MCF 10A (cell line): ENCODE results near the gene STMN3. TPM values are rescaled to one million over a fixed set of nuclear protein-coding genes. Genes with fewer than 3 reads are reported as not detected.
"Not testable (repeated sequence)": the region's sequence is repeated elsewhere in the genome, so short reads cannot be mapped to it uniquely, and the experiment has no call there.

Experiments used
- BruUV-seq: library from RNA; stranded (reverse); fragments of 400-500 nt; replicated peaks from 2 replicates; lab custom pipeline; 2021; lab: Mats Ljungman, UMichigan
- CTCF ChIA-PET: fragments of 300-600 bp; sonication (Branson Sonifier 250); formaldehyde crosslinking; extraction: SDS; loops from one replicate; lab custom pipeline; 2021; ENCODE audit warnings: antibody characterized with exemption, inconsistent platforms; lab: Yijun Ruan, JAX
- POLR2A ChIA-PET: fragments of 300-600, 350-650 bp; sonication (Branson Sonifier 250); formaldehyde crosslinking; extraction: SDS; loops from one replicate; lab custom pipeline; 2020; ENCODE audit warnings: antibody characterized with exemption, inconsistent platforms; lab: Yijun Ruan, JAX
- DNase-seq: peaks from one replicate; pipeline ENCODE4 v3.0.0-alpha.2; 2018; ENCODE audit not compliant: unreplicated experiment
- H3K27ac Mint-ChIP-seq: one replicate; pipeline ENCODE4 v1.8.0; 2022; ENCODE audit warnings: mild to moderate bottlenecking, low read depth, mixed read lengths; ENCODE audit not compliant: unreplicated experiment
- H3K27me3 Mint-ChIP-seq: one replicate; pipeline ENCODE4 v1.8.0; 2022; ENCODE audit warnings: mixed read lengths; ENCODE audit not compliant: insufficient read depth, unreplicated experiment
- H3K36me3 Mint-ChIP-seq: one replicate; pipeline ENCODE4 v1.8.0; 2022; ENCODE audit warnings: mild to moderate bottlenecking, moderate library complexity, mixed read lengths; ENCODE audit not compliant: insufficient read depth, unreplicated experiment
- H3K4me1 Mint-ChIP-seq: one replicate; pipeline ENCODE4 v1.8.0; 2022; ENCODE audit warnings: mixed read lengths; ENCODE audit not compliant: insufficient read depth, unreplicated experiment
- H3K4me3 Mint-ChIP-seq: one replicate; pipeline ENCODE4 v1.8.0; 2022; ENCODE audit warnings: mild to moderate bottlenecking, moderate library complexity, mixed read lengths; ENCODE audit not compliant: unreplicated experiment
- H3K9me3 Mint-ChIP-seq: one replicate; pipeline ENCODE4 v1.8.0; 2022; ENCODE audit warnings: mixed read lengths; ENCODE audit not compliant: unreplicated experiment
- intact Hi-C: fragments of 100-400 bp; cut with micrococcal nuclease; formaldehyde crosslinking; loops from 2 replicates; pipeline ENCODE4 v1.14.1; 2022
- total RNA-seq: library from RNA; stranded (reverse); gene quantifications from 2 replicates; pipeline ENCODE4 v1.2.3, GENCODE V29; 2022
- TF ChIP-seq, protein P1 (sequence below): fragments of 200-600 bp; IDR thresholded peaks from one replicate; pipeline ENCODE4 v1.8.0; 2022; ENCODE audit warnings: antibody characterized with exemption, mild to moderate bottlenecking; ENCODE audit not compliant: unreplicated experiment

Gene STMN3
- total RNA-seq, 1 experiment from 2014 or later, result 5.3 TPM

DNA sequence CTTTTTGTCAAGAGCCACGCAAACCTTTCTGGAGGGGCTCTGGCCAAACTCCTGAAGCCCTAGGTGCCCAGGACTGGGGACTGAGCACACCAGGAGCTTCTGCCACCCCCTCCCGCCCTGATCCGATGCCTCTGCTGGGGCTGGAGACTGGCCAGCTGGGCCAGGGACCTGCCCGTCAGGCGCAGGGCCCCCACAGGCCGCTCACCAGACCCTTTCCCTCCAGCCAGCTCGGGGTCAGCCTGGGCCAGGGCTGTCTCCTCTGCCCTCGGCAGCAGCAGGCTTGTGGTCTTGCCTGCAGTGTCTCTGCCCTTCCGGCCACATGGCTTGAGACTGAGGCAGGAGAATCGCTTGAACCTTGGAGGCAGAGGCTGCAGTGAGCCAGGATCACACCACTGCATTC lies 19.4 kb upstream of the STMN3 start:
- Mint-ChIP-seq H3K4me1 (no peaks in the 10 kb centered on the region), H3K27me3 (no peaks in the 10 kb centered on the region), H3K9me3 (no peaks in the 10 kb centered on the region), H3K27ac (no peak overlapping the region), H3K36me3 (peaks cover 17% of the 10 kb centered on the region), H3K4me3 (no peak overlapping the region)
- TF ChIP-seq, protein P1, sequence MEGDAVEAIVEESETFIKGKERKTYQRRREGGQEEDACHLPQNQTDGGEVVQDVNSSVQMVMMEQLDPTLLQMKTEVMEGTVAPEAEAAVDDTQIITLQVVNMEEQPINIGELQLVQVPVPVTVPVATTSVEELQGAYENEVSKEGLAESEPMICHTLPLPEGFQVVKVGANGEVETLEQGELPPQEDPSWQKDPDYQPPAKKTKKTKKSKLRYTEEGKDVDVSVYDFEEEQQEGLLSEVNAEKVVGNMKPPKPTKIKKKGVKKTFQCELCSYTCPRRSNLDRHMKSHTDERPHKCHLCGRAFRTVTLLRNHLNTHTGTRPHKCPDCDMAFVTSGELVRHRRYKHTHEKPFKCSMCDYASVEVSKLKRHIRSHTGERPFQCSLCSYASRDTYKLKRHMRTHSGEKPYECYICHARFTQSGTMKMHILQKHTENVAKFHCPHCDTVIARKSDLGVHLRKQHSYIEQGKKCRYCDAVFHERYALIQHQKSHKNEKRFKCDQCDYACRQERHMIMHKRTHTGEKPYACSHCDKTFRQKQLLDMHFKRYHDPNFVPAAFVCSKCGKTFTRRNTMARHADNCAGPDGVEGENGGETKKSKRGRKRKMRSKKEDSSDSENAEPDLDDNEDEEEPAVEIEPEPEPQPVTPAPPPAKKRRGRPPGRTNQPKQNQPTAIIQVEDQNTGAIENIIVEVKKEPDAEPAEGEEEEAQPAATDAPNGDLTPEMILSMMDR, result no peak
- no TSS peak for BruUV-seq
- POLR2A ChIA-PET, result interaction anchor here (0.7 to 1.9 kb wide), 3 partner anchors 10 to 192 kb away, joined by 4 to 10 read pairs (median 6); partner anchors contain the start of genes RTEL1 and TPD52L2
- DNase-seq, result no peak
- CTCF ChIA-PET, result no interaction called here
- intact Hi-C loops, result no loop called here

DNA sequence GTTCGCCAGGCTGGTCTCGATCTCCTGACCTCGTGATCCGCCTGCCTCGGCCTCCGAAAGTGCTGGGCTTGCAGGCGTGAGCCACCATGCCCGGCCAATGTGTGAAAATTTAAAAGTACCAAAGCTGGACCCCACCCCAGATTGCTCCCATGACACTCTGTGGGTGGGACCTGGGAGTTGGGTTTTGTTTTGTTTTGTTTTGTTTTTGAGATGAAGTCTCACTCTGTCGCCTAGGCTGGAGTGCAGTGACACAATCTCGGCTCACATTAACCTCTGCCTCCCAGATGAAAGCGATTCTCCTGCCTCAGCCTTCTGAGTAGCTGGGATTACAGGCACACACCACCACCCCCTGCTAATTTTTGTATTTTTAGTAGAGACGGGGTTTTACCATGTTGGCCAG lies 18.5 kb upstream of the STMN3 start:
- BruUV-seq, intact Hi-C loops, H3K4me1 Mint-ChIP-seq, H3K27ac Mint-ChIP-seq, H3K4me3 Mint-ChIP-seq, DNase-seq, H3K27me3 Mint-ChIP-seq, H3K9me3 Mint-ChIP-seq, CTCF ChIA-PET: not testable (repeated sequence)
- POLR2A ChIA-PET, result interaction anchor here (0.6 to 1.9 kb wide), 3 partner anchors 11 to 120 kb away, joined by 3 to 10 read pairs (median 4); partner anchors contain the start of gene RTEL1
- peaks cover 24% of the 10 kb centered on the region for H3K36me3 Mint-ChIP-seq

DNA sequence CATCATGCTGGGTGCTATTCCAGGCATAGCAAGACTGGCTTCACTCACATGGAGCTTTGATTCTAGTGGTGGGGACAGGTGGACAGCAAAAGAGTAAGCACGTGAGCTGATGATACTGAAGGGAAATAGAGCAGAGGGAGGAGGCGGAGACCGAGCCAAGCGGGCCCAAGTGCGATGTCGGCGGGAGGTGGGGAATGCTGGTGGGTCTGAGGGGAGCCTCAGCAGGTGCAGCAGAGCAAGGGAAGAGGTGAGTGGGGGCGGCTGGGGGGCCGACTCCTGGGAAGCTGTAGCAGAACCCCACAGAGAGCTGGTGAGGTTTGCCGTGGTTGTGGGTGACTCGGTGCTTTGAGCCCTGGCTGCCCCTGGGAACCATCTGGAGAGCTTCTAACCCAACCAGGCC lies 15.1 kb upstream of the STMN3 start:
- H3K4me1 Mint-ChIP-seq, result no peaks in the 10 kb centered on the region
- ChIA-PET POLR2A (interaction anchor here (0.8 to 1.2 kb wide), 3 partner anchors 10 to 14 kb away, joined by 3 to 5 read pairs (median 3); partner anchors contain the start of gene RTEL1), CTCF (interaction anchor here (0.6 to 1.1 kb wide), 2 partner anchors 21 to 26 kb away, joined by 3 to 4 read pairs; no protein-coding TSS in a partner anchor)
- TF ChIP-seq, protein P1, result no peak
- intact Hi-C loops, result no loop called here
- H3K4me3 Mint-ChIP-seq, result no peak overlapping the region
- H3K36me3 Mint-ChIP-seq, result peaks cover 28% of the 10 kb centered on the region
- no peak for DNase-seq
- no peak overlapping the region for H3K27ac Mint-ChIP-seq
- no TSS peak for BruUV-seq
- no peaks in the 10 kb centered on the region for H3K9me3 Mint-ChIP-seq
- H3K27me3 Mint-ChIP-seq, result no peaks in the 10 kb centered on the region

DNA sequence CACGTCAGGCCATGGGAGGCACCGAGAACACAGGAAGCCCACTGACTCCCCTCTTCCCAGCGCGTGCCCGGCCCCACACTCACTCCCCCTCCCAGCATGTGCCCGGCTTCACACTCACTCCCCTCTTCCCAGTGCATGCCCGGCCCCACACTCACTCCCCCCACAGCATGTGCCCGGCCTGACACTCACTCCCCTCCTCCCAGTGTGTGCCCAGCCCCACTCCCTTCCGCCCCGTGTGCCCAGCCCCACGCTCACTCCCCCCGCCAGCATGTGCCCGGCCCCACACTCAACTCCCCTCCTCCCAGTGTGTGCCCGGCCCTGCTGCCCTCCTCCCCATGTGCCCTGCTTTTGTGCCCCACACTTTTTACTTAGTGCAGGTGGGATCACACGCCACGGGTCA lies 14.6 kb upstream of the STMN3 start:
- no peak for DNase-seq
- no peaks in the 10 kb centered on the region for H3K4me1 Mint-ChIP-seq
- CTCF ChIA-PET, result no interaction called here
- POLR2A ChIA-PET, result interaction anchor here (0.7 to 1.1 kb wide), 3 partner anchors 11 to 14 kb away, joined by 3 to 4 read pairs (median 3); no protein-coding TSS in a partner anchor
- no TSS peak for BruUV-seq
- H3K27me3 Mint-ChIP-seq, result no peaks in the 10 kb centered on the region
- TF ChIP-seq, protein P1, result no peak
- H3K27ac Mint-ChIP-seq, result no peak overlapping the region
- no peaks in the 10 kb centered on the region for H3K9me3 Mint-ChIP-seq
- no peak overlapping the region for H3K4me3 Mint-ChIP-seq
- H3K36me3 Mint-ChIP-seq, result peaks cover 28% of the 10 kb centered on the region
- intact Hi-C loops, result no loop called here
